HG03159 (cell line): ENCODE results near the gene MRPL53.

ENCODE experiments used
- ATAC-seq: cut with Tn5 transposase; IDR thresholded peaks from one replicate; pipeline ENCODE4 v1.9.1; 2021; ENCODE audit warnings: mild to moderate bottlenecking, moderate library complexity; ENCODE audit not compliant: unreplicated experiment

MRPL53 gene

GRCh38 chr2:74472086-74472944 is at the start of gene MRPL53:
TSS of gene MRPL53 (minus strand) at chr2:74472680. CDS start at chr2:74472660, 20 bp downstream.
- ATAC-seq: peak; percentile 90

- no peak for ATAC-seq
Measured at GRCh38 chr2:74516650-74517049, 44.2 kb upstream of the MRPL53 start.

GRCh38 chr2:74515981-74516633 is 43.6 kb upstream of the MRPL53 start:
- ATAC-seq: no peak

GRCh38 chr2:74515271-74515980 is 42.9 kb upstream of the MRPL53 start:
- ATAC-seq: no peak

- no peak for ATAC-seq
Measured at GRCh38 chr2:74514368-74515270, 42.1 kb upstream of the MRPL53 start, which contains the start of gene TLX2. TSS of gene TLX2 (plus strand) at chr2:74514450. CDS start at chr2:74514807, 357 bp downstream.

GRCh38 chr2:74513605-74514367 is 41.3 kb upstream of the MRPL53 start:
- no peak for ATAC-seq

GRCh38 chr2:74512744-74513604 is 40.5 kb upstream of the MRPL53 start:
- ATAC-seq: no peak

GRCh38 chr2:74511104-74511989 is 38.9 kb upstream of the MRPL53 start:
- ATAC-seq: no peak

- no peak for ATAC-seq
Measured at GRCh38 chr2:74510272-74510671, 37.8 kb upstream of the MRPL53 start.

GRCh38 chr2:74507926-74508520 is 35.5 kb upstream of the MRPL53 start:
- peak; percentile 5 for ATAC-seq

GRCh38 chr2:74507145-74507925 is 34.9 kb upstream of the MRPL53 start, which contains the start of gene PCGF1:
TSS of gene PCGF1 (minus strand) at chr2:74507695. CDS start at chr2:74507668, 27 bp downstream.
- peak; percentile 89 for ATAC-seq

- no peak for ATAC-seq
Measured at GRCh38 chr2:74505448-74506246, 33.2 kb upstream of the MRPL53 start.

GRCh38 chr2:74504591-74504990 is 32.1 kb upstream of the MRPL53 start:
- ATAC-seq: no peak

GRCh38 chr2:74503506-74504475 is 31.3 kb upstream of the MRPL53 start:
- no peak for ATAC-seq
